Gastroesophageal sphincter (tissue), 3 donors: ENCODE measurements around the gene INO80C.

Source experiments
- CTCF ChIP-seq, 4 experiments: fragments of 200-600 bp in 2 of 4; fragments of 450-650 bp in 2 of 4; sonication (generic) in 1 of 4; IDR thresholded peaks; one replicate each; pipeline ENCODE4 v1.5.1; 2017 to 2019; ENCODE audit warnings: antibody characterized with exemption in 4 of 4, mild to moderate bottlenecking in 2 of 4, moderate library complexity in 2 of 4
- EP300 ChIP-seq: sonication (generic); formaldehyde crosslinking; IDR thresholded peaks from one replicate; pipeline ENCODE4 v1.6.1; 2017; ENCODE audit warnings: antibody characterized with exemption, mild to moderate bottlenecking
- POLR2A ChIP-seq, 2 donors: fragments of 450-650 bp; IDR thresholded peaks; one replicate each; pipeline ENCODE4 v1.6.1; 2017; ENCODE audit warnings: antibody characterized with exemption in 2 of 2, mild to moderate bottlenecking in 2 of 2, moderate library complexity in 1 of 2
- POLR2AphosphoS5 ChIP-seq: sonication (generic); formaldehyde crosslinking; IDR thresholded peaks from one replicate; pipeline ENCODE4 v1.6.1; 2017; ENCODE audit warnings: antibody characterized with exemption

GRCh38 chr18:35418610-35419009 lies 79.2 kb downstream of the INO80C start:
- TF ChIP-seq CTCF (IDR thresholded peaks at IDR 0.05) = no peak
- no peak for TF ChIP-seq POLR2AphosphoS5
- TF ChIP-seq POLR2A (IDR thresholded peaks at IDR 0.05) = no peak
- no peak for TF ChIP-seq EP300
